Measurements from ENCODE around the gene DPCD.
"Not testable (repeated sequence)": the region's sequence is repeated elsewhere in the genome, so short reads cannot be mapped to it uniquely, and the experiment has no call there.

The DPCD gene

DNA sequence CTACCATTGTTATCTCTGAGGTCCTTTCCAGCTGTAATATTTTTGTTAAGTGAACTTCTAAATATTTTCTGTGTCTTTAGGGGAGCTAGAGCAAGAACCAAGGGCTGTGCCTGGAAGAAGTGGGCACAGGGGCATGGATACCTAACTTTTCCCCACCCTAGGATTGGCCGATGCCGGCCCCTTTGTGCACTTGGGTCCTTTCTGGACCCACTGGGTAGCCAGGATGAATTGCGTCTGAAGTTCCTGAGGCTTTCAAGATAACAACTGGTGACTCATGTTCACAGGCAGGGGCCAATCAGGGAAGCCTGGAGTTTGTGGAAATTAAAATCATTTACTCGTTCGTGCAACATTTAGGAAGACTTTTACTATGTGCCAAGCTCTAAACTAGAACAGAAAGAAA, 758 bp downstream of the DPCD start:
- no peak for DNase-seq

DNA sequence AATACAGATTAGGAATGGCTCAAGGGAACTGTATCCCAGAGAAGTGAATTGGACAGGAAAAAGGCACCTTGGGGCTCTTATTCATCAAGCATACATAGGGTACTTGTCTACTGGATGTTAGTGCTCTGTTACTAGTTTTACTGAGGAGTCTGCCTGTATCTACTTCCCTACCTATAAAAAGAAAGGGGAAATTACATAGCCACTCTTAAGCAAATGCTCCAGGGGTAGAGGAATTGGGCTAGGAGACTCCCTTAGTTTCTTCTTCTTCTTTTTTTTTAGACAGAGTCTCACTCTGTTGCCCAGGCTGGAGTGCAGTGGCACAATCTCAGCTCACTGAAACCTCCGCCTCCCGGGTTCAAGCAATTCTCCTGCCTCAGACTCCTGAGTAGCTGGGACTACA, 5.2 kb downstream of the DPCD start:
- not testable (repeated sequence) for DNase-seq

DNA sequence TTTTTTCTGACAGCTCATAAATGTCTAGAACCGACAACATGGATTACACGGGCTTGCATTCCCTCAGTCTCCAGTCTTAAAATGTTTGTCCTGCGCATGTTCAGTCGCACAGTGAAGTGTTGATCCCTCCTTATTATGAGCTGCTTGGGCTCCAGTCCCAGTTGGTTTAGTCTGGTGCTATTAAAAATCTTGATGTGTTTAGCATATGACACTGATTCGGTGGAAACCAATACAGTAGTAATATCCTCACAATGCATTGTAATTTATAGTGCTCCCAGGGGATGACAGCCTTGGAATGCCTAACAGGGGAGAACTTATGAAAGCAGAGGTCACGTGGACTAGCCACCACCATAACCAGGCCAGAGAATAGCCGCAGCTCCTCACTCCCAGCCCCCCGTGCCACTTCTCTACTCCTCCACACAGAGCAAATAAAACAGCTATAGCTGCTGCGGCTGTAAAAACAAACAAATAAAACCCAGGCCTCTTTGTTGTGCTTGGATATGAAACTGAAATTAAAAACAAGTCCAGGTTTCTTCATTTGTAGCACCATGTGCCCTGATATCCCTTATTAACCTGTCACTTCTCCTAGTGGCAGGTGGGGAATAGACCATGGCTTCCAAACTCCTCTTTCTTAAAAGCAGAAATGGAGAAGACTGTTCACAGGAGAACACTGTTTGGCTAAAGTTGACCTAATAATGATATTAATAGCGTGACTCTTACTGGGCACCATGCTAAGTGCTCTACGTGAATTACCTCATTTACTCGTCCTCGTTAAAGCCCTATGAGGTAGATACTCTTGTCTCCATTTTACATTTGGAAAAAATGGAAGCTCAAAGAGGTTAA, 7.7 kb downstream of the DPCD start:
- DNase-seq: no peak

DNA sequence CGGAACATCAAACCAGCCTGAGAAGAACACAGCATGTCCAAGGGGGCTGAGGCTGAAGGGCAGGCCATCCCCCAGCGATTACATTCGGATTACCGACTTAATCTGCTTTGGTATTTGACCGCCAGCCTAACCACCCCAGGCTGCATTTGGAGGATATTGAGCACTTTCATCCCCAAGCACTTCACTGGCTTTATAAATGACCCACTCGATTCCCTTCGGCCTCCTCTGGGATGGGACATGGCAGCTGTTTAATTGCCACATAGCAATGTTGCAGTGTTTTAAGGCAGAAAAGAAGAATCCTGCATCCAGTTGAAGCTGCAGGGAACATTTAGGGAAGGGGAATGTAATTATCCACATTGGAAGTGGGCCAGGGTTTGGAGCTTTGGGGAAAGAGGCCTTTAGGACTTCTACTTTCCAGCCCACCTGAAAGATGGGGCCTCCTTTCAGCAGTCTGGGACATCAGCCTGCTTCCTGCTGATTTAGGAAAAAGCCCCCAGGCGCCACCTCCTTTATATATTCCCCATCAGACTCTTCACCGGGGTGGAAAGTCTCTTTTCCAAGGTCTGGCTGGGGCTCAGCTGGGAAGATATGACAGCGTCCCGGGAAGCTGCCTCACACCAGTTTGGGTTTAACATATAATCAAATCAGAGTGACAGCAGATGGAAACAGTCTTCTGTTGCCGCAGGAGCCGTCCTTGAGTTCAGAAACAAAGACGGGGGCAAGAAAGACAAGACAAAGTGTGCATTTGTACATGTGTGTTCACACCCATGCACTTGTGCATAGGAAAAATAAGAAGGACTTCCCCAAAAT, 9.2 kb downstream of the DPCD start:
- no peak for DNase-seq

DNA sequence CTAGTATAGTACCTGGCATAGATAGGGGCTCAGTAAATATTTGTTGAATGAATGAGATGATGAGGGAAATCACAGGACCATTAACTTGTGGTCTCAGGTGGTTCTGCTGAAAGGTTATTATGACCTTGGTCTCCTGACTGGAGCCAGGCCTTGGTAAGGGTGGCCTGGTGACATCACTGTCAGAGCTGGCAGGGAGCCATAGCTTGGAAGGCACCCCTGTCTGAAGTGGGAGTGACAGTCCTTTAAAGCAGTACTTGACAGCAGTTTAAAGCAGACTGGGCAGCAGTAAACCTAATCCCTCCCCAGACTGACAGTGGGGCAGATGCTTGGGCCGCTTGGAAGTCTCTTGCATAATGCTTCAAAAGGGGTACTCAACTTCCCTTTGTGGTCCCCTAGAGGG, 13.4 kb downstream of the DPCD start:
- no peak for DNase-seq

DNA sequence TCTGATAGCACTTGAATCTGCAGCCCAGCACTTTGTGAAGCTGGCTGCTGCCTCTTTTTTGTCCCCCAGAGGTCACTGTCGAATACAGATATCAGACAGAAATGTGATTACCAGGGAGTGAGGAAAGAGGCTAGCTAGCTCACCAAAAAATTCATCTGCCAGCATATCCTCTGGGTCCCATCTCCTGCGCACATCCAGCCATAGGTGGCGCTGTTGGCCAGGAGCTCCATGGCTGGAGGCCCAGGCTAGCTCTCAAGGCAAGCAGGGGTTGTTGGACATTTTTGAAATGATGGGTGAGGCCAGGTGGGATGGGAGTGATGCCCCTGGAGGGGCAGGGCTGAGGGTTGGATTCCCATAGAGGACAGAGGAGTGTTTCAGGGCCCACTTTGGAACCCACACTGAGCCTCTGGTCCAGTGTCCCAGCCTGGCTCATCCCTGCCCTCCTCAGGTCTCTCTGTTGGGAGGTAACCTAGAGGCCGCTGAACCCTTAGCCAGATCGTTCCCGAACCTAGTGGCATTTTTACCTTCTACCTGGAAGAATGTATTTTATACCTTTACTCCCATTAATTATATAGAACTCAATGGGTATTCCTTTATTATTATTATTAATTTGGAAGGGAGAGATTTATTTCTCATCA, 14.8 kb downstream of the DPCD start:
- peak; percentile 74 for DNase-seq

DNA sequence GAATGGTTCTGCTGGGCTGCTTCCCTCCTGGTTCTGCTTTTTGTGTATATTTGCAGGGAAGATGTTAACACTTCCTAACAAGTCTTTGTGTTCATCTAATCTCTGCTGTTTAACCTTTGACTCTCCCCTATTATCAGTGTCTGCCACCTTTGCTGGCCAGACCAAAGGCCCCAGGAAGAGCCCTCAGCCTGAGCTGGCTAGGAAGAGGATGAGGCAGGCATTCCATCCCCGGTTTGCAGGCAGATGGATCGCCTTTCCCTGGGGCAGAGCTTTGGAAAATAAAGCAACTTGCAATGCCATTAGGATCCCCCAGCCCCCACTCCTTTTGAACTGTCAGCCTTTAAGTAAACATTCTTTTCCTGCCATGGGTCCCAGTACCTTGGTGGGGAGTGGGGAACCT, 19.0 kb downstream of the DPCD start:
- no peak for DNase-seq

DNA sequence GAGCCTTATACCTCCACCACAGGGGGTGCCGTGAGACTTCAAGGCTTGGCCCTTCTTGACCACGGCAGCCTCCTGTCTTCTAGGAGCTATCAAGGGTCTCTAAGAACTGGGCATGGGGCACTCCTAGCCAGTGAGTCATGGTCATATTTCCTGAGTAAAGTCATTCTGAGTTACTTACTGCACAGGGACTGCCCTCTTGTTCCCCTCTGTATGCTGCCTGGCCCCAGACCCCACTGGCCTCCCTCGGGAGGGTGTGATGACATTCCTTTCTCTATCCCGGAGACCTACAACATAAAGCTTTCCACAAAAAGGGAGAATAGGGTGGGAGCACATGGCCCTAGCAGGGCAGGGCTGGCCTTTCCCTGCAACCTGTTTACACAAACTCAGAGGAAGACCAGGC, 21.4 kb downstream of the DPCD start:
- DNase-seq: no peak

DNA sequence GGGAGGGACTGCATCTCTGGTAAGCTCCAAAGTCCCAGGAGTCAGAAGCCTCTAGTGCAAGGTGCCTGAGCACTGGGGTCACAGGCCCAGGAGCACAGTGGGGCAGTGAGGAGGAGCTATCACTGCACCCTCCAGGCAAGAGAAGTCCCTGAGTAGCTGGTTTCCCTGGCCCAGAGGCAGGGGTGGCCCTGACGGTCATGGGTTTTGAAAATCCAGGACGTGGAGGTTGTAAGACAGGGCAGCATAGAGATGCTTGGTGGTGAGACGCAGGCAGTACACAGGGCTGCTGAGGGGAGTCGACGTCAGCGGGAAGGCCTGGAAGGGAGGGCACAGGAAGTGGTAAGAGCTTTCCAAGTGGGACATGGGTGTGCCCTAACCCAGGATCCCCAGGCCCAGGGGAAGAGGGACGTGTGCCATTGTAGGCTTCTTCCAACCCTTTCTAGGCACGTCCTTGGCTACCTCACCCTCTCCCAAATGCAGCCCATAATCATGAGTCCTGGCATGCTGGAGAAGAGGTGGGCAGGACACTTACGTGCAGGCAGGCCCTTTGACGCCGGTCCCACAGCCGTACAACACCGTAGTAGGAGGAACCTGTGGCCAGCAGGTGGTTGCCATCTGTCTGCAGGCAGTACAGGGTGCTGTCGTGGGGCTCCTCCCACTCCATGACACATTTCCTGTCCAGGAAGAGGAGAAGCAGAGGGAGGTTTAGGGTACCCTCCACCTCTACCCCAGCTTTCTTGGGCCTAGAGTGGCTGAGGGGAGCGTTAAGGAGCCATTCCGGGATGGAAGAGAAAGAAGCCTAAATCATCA, 23.2 kb downstream of the DPCD start:
- no peak for DNase-seq

DNA sequence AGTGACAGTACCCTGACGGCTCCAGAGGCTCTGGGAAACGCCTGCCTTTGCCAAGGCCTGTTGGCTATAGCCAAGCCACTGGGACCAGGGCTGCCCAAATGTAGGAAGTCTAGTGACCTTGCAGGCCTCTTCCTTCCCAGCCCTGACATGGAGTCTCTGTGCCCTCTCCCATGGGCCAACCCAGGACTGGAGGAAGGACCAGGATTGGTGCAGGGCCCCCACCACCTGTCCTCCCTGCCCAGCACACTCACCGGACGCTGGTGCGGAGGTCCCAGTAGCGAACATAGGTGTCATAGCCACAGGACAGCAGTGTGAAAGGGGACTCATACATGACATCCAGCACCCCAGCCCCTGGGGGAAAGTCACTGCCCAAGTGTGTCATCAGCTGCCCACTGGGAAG, 24.0 kb downstream of the DPCD start:
- no peak for DNase-seq

DNA sequence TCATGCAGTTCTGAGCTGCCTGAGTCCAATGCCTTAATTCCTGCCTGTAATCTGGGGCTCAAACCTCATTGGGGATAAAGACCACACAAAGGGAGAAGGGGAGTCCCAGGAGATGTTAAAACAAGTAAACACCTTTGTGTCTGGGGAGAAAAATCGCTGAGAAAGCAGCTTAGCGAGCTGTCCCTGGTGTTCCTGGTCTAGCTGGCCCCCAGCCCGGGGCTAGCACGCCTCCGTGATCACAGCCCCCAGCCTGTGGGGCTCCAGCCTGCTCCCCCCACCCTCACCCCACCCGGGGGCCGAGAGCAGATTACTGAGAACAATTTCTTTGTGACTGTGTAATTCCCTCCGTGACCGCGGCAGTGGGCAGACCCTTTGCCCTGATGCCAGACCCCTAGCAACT, 24.8 kb downstream of the DPCD start:
- DNase-seq: no peak

DNA sequence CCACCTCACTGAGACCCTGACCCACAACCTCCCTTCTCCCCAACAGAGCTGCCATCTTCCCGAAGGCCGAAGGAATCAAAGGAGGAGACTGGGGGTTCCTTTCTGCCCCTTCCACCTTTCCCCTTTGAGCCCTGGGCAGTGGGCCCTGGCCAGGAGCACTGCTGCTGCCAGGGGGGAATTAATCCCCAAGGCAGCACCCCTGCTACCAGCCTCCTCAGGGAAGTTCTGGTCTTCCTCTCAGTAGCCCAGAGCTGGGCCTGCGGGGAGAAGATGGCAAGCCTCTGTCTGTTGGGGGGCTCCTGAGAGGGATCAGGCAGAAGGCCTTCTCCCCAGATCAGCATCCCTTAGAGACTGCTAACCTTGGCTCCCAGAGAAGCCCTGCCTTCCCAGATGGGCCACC, 25.5 kb downstream of the DPCD start:
- DNase-seq: no peak

DNA sequence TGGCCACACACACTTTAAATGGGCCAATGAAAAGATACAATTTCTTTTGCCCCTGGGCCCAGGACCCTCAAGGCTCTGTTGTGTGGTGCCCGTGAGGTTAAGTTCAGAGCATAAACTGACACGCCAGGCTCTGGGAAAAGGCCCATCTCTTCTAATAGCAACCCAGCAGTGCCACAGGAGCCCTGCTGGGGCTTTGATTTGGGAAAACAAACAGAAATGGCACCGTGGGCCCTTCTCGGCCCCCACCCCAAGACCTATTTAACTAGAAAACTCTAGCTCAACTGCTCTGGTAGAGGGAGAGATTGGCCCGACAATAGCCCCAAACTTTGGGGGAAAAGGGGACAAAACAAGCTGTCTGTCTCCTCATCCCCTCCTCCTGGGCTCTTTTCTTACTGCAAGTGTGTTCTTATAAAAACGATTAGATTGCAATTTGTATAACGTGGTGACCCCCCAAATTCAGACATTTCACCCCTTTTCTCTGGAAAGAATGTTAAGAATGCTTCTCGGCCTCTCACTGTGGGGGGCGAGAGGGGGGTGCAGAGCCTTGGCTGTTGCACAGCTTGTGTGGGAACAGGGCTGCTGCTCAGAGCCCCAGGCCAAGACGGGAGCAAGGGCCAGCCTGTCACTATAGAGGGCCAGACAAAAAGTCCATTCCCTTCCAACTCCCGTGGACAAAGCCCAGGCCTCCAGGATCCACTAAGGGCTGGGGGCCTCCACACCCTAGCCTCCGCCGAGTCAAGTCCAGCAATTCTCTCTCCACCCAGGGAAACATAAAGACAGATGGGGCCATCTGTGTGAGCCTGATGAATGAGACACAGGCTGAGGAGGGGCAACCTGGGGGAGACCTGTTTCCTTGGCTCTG, 26.8 kb downstream of the DPCD start:
- no peak for DNase-seq

DNA sequence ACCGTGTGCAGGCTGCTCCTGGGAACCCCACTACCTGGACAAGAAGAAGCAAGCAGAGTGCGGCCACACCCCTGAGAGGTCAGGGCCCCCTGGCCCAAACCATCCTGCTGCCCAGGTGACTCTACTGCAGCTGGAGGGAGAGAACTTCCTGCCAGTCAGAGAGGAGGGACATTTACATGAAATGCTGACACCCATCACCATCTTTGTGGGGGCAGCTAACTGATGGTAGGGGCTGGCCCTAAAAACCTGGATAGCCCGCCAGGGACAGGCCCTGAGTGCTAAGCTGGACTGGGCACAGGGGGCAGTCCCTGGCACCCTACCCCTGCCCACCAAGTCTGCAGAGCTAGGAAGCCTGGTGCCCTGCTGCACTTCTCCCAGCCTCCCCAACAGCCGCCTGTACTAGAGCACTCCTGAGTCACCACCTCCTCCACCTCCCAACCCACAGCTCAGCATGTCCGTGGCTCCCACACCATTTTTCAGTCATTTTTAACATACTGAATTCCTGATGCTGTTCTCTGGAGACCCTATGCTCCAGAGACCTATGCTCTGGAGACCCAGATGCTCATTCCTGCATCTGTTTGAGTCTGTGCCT, 27.5 kb downstream of the DPCD start:
- DNase-seq: no peak

DNA sequence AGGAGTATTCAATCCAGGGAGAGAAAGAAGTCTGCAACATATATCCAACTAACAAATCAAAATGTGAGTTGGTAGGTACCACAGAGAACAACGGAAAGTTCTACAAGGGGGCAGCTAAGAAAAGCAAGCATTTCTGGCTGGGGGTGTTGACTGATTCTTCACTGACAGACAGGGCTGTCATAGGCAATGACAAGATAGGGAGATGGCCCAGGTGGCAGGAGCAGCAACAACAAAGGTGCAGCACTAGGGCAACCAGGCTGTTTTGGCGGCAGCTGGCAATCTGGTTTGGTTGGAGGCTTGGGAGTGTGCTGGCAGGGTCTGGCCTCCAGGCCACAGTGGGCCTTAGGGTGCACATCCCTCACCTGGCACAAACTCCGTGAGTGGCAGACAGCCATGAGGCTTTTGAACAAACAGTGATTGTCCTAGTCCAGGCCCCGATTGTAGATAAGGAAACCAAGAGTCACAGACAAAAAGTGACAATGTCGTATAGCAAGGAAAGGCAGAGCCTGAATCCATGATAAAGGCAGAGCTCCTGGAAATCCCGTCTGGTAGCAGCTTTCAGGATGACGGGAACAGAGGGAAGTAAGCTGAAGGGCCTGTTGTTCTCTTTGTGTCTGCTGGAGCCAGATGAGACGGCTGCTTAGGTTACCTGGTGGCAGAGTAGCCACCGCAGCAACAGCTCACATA, 28.4 kb downstream of the DPCD start:
- no peak for DNase-seq

DNA sequence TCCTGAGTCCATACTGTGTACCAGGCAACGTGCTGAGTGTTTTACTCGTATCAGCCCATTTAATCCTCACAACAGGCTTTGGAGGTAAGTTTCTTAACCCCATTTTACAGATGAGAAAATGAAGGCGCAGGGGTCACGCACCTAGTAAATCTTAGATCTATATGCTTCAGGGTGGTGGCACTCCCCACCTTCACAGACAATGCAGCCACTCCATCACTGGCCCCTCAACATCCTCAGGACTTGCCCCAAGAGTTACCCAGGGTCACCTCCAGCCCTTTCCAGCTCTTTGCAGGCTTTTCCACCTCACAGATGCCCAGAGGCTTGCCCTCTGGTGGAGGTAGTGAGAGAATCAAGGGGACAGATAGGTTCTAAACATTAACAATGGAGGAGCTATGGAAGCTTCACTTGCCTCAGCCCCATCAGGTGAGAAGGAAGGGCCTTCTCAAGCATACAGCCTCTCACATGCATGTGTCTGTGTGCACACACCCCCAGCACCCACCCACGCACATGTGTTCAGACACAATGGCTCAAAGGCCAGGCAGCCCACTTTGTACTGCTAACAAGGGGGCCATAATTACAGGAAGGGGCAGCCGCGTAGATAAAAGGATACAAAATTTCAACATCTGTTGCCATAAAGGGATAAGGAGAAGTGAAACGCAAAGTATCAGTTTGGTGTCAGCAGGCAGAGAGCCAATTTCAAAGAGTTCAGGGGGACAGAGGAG, 29.1 kb downstream of the DPCD start:
- no peak for DNase-seq

DNA sequence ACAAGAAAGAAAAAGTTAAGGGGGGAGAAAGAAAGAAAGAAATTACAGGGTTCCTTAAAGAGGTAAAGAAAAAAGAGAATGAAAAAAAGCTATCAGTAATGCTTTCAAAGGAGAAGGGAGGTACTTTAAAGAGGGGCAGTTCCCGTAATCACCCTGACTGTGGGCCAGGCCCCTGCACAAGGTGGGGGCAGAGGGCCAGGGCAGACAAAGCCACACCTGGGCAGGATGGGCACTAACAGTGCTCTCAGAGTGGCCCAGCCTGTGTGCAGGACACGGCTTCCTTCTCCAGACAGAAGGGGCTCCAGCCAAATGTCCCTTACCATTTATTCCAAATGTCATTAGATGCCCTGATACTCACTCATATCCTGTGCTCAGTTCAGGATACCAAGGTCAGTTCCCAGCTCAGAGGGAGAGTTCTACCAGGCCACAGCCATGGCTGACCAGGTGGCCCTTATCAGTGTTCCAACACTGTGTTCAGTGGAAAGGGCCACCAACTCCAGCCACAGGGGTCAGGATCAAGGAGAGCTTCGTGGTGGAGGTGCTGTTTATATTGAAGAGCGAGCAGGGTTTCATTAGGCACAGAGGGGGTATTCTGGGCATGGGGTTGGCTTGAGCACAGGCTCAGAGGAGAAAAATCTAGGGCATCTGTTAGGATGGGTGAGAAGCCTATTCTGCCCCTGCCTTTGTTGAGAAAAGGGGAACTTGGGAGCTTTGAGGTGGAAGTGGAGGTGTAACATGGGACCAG, 29.9 kb downstream of the DPCD start:
- DNase-seq: no peak

DNA sequence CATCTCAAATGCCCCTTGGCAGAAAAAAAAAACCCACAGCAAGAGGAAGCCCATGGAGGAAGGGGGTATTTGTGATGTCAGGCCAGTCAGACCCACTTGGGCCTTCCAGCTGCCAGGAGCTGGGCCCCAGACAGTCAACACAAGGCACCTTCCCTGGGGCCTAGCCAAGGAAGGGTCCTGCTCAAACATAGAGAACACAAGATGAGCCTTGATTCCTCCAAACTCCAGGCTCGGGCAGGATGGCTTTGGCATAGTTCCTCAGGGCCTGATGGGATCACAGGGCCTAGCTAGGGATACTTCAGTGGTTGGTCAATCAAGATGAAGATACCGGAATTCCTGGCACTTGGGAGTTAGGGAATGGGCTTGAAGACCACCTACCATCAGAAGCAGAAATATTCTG, 30.8 kb downstream of the DPCD start:
- no peak for DNase-seq

DNA sequence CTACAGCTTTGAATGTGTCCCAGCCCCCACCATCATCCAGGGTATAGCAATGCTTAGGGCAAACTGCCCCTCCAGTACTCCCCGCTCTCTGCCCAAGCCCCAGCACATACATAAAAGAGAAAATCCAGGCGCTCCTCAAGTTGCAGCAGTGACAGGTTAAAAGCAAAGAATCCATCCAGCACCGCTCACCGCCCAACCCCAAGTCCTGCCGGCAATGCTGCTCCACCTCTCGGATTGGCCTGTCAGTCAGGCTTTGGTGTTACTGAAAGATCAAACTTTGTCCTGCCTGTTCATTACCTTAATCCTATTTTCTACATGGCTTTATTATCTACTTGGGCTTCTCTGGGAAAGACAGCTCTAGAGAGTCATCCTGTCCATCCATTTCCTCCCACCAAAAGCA, 31.9 kb downstream of the DPCD start:
- no peak for DNase-seq

DNA sequence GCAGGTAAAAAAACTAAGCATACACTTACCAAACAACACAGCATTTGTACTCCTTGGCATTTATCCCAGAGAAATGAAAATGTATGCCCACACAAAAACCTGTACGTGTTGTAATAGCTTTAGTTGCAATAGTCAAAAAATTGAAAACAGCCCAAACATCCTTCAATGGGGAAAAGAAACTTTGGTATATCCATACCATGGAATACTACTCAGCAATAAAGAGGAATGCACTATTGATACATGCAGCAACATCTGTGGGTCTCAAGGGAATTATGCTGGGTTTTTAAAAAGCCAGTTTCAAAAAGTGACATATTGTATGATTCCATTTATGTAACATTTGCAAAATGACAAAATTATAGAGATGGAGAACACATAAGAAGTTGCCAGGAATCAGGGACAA, 35.4 kb downstream of the DPCD start:
- no peak for DNase-seq

Measured in activated CD4-positive, CD25-positive, alpha-beta regulatory T cell treated with anti-CD3 and anti-CD28 coated beads, Interleukin-2, amount 50 U/mL, for 72 hours (primary cell).